Mesenchymal stem cell (in vitro differentiated cells and primary cell): Measurements from ENCODE around the gene COPZ2.

Experiments used
- DNase-seq: peaks from one replicate; pipeline ENCODE4 v3.0.0-alpha.2; 2013
- H2AFZ ChIP-seq: one replicate; pipeline ENCODE4 v1.6.1; 2013; ENCODE audit warnings: low read depth, mild to moderate bottlenecking, control low read depth, inconsistent platforms, low read length, moderate library complexity
- H2AK5ac ChIP-seq: 2 replicates; pipeline ENCODE4 v1.6.1; 2013; ENCODE audit warnings: low read length, moderate library complexity, mild to moderate bottlenecking, inconsistent platforms; ENCODE audit not compliant: severe bottlenecking
- H2BK120ac ChIP-seq: one replicate; pipeline ENCODE4 v1.6.1; 2013; ENCODE audit warnings: low read depth, mild to moderate bottlenecking, inconsistent platforms, low read length, moderate library complexity
- H2BK12ac ChIP-seq, 2 experiments: one replicate each; pipeline ENCODE4 v1.6.1; 2013; ENCODE audit warnings: inconsistent platforms in 2 of 2, low read length in 2 of 2, mild to moderate bottlenecking in 2 of 2, moderate library complexity in 2 of 2, control low read depth in 1 of 2
- H2BK15ac ChIP-seq: one replicate; pipeline ENCODE4 v1.6.1; 2013; ENCODE audit warnings: mild to moderate bottlenecking, low read depth, inconsistent platforms; ENCODE audit not compliant: poor library complexity, severe bottlenecking
- H2BK5ac ChIP-seq: 2 replicates; pipeline ENCODE4 v1.6.1; 2013; ENCODE audit warnings: low read depth, mild to moderate bottlenecking, low read length, control low read depth, inconsistent platforms; ENCODE audit not compliant: poor library complexity, severe bottlenecking
- H3K14ac ChIP-seq, 2 experiments: one replicate each; pipeline ENCODE4 v1.6.1; 2013; ENCODE audit warnings: inconsistent platforms in 2 of 2, low read length in 2 of 2, control low read depth in 1 of 2, mild to moderate bottlenecking in 1 of 2, moderate library complexity in 1 of 2
- H3K18ac ChIP-seq, 2 experiments: one replicate each; pipeline ENCODE4 v1.6.1; 2013; ENCODE audit warnings: inconsistent platforms in 2 of 2, low read length in 2 of 2, control low read depth in 1 of 2, low read depth in 1 of 2, mild to moderate bottlenecking in 1 of 2
- H3K23ac ChIP-seq, 2 experiments: one replicate each; pipeline ENCODE4 v1.6.1; 2013; ENCODE audit warnings: inconsistent platforms in 2 of 2, low read length in 2 of 2, mild to moderate bottlenecking in 2 of 2, moderate library complexity in 2 of 2, control low read depth in 1 of 2
- H3K27ac ChIP-seq: 2 replicates; pipeline ENCODE4 v1.5.1; 2013; ENCODE audit warnings: mild to moderate bottlenecking, moderate library complexity, low read length, control low read depth, inconsistent platforms; ENCODE audit not compliant: poor library complexity, severe bottlenecking
- H3K27me3 ChIP-seq, 2 experiments: 2 replicates each; pipeline versions ENCODE4 v1.6.1 to v1.7.0; 2013; ENCODE audit warnings: low read length in 2 of 2, mild to moderate bottlenecking in 2 of 2, moderate library complexity in 2 of 2, control low read depth in 1 of 2, inconsistent platforms in 1 of 2; ENCODE audit not compliant: control insufficient read depth in 1 of 2, insufficient read depth in 1 of 2
- H3K36me3 ChIP-seq, 2 experiments: 2 replicates each; pipeline versions ENCODE4 v1.6.1 to v1.7.0; 2013; ENCODE audit warnings: low read length in 2 of 2, control low read depth in 1 of 2, inconsistent platforms in 1 of 2, low read depth in 1 of 2, mild to moderate bottlenecking in 1 of 2; ENCODE audit not compliant: insufficient read depth in 2 of 2, control insufficient read depth in 1 of 2
- H3K4ac ChIP-seq, 2 experiments: one replicate each; pipeline ENCODE4 v1.6.1; 2013; ENCODE audit warnings: inconsistent platforms in 2 of 2, low read length in 2 of 2, mild to moderate bottlenecking in 2 of 2, moderate library complexity in 2 of 2, control low read depth in 1 of 2, low read depth in 1 of 2
- H3K4me1 ChIP-seq: 2 replicates; pipeline ENCODE4 v1.6.1; 2013; ENCODE audit warnings: low read depth, low read length, control low read depth; ENCODE audit not compliant: control insufficient read depth, insufficient read depth
- H3K4me2 ChIP-seq: 2 replicates; pipeline ENCODE4 v1.6.1; 2013; ENCODE audit warnings: low read length, mild to moderate bottlenecking, inconsistent platforms; ENCODE audit not compliant: poor library complexity, severe bottlenecking
- H3K4me3 ChIP-seq, 2 experiments: 2 replicates each; pipeline versions ENCODE4 v1.5.1 to v1.7.0; 2013; ENCODE audit warnings: low read length in 2 of 2, mild to moderate bottlenecking in 2 of 2, control low read depth in 1 of 2, low read depth in 1 of 2; ENCODE audit not compliant: insufficient read depth in 1 of 2
- H3K79me1 ChIP-seq: replicated peaks from 2 replicates; pipeline ENCODE4 v1.6.1; 2013; ENCODE audit warnings: mild to moderate bottlenecking, control low read depth, low read length, inconsistent platforms; ENCODE audit not compliant: poor library complexity, severe bottlenecking
- H3K9ac ChIP-seq: 2 replicates; pipeline ENCODE4 v1.7.0; 2013; ENCODE audit warnings: mild to moderate bottlenecking, low read length, moderate library complexity
- H3K9me3 ChIP-seq: 2 replicates; pipeline ENCODE4 v1.7.0; 2013; ENCODE audit warnings: mild to moderate bottlenecking, low read length; ENCODE audit not compliant: control insufficient read depth
- H4K8ac ChIP-seq: one replicate; pipeline ENCODE4 v1.6.1; 2013; ENCODE audit warnings: inconsistent platforms, mild to moderate bottlenecking, low read length, moderate library complexity
- H4K91ac ChIP-seq: one replicate; pipeline ENCODE4 v1.6.1; 2013; ENCODE audit warnings: mild to moderate bottlenecking, low read length, inconsistent platforms
- WGBS: methylation state at CpG from one replicate; pipeline ENCODE4 v1.1.7; 2013; ENCODE audit warnings: mixed read lengths; 5-methylcytosine and 5-hydroxymethylcytosine counted together

COPZ2 gene

GRCh38 chr17:48060249-48060648 is 22.7 kb upstream of the COPZ2 start:
- Histone ChIP-seq H3K4me3 (no peak overlapping the region), H4K8ac (no peak overlapping the region), H4K91ac (peak overlapping the region; percentile 40), H2BK15ac (no peak overlapping the region), H3K4me2 (no peak overlapping the region), H3K18ac (no peak overlapping the region), H3K9me3 (no peaks in the 10 kb centered on the region), H2BK120ac (no peak overlapping the region), H3K27ac (no peak overlapping the region), H3K14ac (no peak overlapping the region), H3K9ac (peak overlapping the region; percentile 72), H3K36me3 (peaks cover 66 to 90% of the 10 kb centered on the region in 2 experiments), H2BK12ac (no peak overlapping the region), H3K4ac (peak overlapping the region in 1 of 2 experiments; percentile 24), H2BK5ac (no peak overlapping the region), H3K4me1 (peaks cover 13% of the 10 kb centered on the region), H3K27me3 (no peaks in the 10 kb centered on the region), H3K23ac (no peak overlapping the region), H2AFZ (no peak overlapping the region), H2AK5ac (no peak overlapping the region), H3K79me1 (peaks cover 44% of the 10 kb centered on the region)
- 88% methylated on average over 6 of the region's 7 CpGs for WGBS
- no peak for DNase-seq

GRCh38 chr17:48059125-48059668 is 21.6 kb upstream of the COPZ2 start:
- no peak overlapping the region for H2BK15ac ChIP-seq
- no peak overlapping the region for H4K8ac ChIP-seq
- H3K9ac ChIP-seq, result no peak overlapping the region
- H3K4ac ChIP-seq, result no peak overlapping the region
- H2AK5ac ChIP-seq, result no peak overlapping the region
- H2AFZ ChIP-seq, result no peak overlapping the region
- H3K4me3 ChIP-seq, result no peak overlapping the region
- no peak overlapping the region for H2BK5ac ChIP-seq
- no peak overlapping the region for H4K91ac ChIP-seq
- H3K79me1 ChIP-seq, result peaks cover 44% of the 10 kb centered on the region
- H2BK12ac ChIP-seq, result no peak overlapping the region
- H3K14ac ChIP-seq, result no peak overlapping the region
- 97% methylated on average over 32 of the region's 32 CpGs for WGBS
- no peaks in the 10 kb centered on the region for H3K9me3 ChIP-seq
- no peak overlapping the region for H3K27ac ChIP-seq
- H2BK120ac ChIP-seq, result no peak overlapping the region
- H3K4me1 ChIP-seq, result peaks cover 23% of the 10 kb centered on the region
- H3K4me2 ChIP-seq, result no peak overlapping the region
- H3K27me3 ChIP-seq, result no peaks in the 10 kb centered on the region
- H3K18ac ChIP-seq, result no peak overlapping the region
- DNase-seq, result no peak
- H3K23ac ChIP-seq, result no peak overlapping the region
- H3K36me3 ChIP-seq, result peaks cover 66 to 82% of the 10 kb centered on the region in 2 experiments

GRCh38 chr17:48058393-48059124 is 21.0 kb upstream of the COPZ2 start:
- Histone ChIP-seq H3K18ac (no peak overlapping the region), H3K4me3 (no peak overlapping the region), H2AFZ (no peak overlapping the region), H3K9ac (no peak overlapping the region), H3K4ac (no peak overlapping the region), H2BK120ac (no peak overlapping the region), H4K91ac (no peak overlapping the region), H2BK15ac (no peak overlapping the region), H3K4me2 (no peak overlapping the region), H3K23ac (no peak overlapping the region), H2AK5ac (no peak overlapping the region), H3K27ac (no peak overlapping the region), H3K9me3 (no peaks in the 10 kb centered on the region), H3K4me1 (peaks cover 27% of the 10 kb centered on the region), H4K8ac (no peak overlapping the region), H2BK5ac (no peak overlapping the region), H3K27me3 (no peaks in the 10 kb centered on the region), H3K36me3 (peaks cover 63 to 83% of the 10 kb centered on the region in 2 experiments), H3K14ac (no peak overlapping the region), H3K79me1 (peaks cover 42% of the 10 kb centered on the region), H2BK12ac (no peak overlapping the region)
- WGBS, result 97% methylated on average over 10 of the region's 11 CpGs
- DNase-seq, result no peak

GRCh38 chr17:48057626-48058025 is 20.0 kb upstream of the COPZ2 start:
- DNase-seq, result no peak
- Histone ChIP-seq H3K36me3 (peaks cover 66 to 83% of the 10 kb centered on the region in 2 experiments), H3K14ac (no peak overlapping the region), H2BK5ac (no peak overlapping the region), H2BK120ac (no peak overlapping the region), H2BK12ac (no peak overlapping the region), H3K27me3 (no peaks in the 10 kb centered on the region), H3K4ac (no peak overlapping the region), H2AK5ac (no peak overlapping the region), H3K23ac (no peak overlapping the region), H3K9me3 (no peaks in the 10 kb centered on the region), H2AFZ (no peak overlapping the region), H2BK15ac (no peak overlapping the region), H3K79me1 (peaks cover 42% of the 10 kb centered on the region), H3K9ac (no peak overlapping the region), H3K4me2 (no peak overlapping the region), H3K4me3 (no peak overlapping the region), H3K27ac (no peak overlapping the region), H3K4me1 (peaks cover 36% of the 10 kb centered on the region), H4K91ac (no peak overlapping the region), H4K8ac (no peak overlapping the region), H3K18ac (no peak overlapping the region)
- 97% methylated on average over 4 of the region's 4 CpGs for WGBS
